ENCODE measurements around the gene IBTK. TPM values are rescaled to one million over a fixed set of nuclear protein-coding genes. Genes with fewer than 3 reads are reported as not detected.

Gene IBTK, protein sequence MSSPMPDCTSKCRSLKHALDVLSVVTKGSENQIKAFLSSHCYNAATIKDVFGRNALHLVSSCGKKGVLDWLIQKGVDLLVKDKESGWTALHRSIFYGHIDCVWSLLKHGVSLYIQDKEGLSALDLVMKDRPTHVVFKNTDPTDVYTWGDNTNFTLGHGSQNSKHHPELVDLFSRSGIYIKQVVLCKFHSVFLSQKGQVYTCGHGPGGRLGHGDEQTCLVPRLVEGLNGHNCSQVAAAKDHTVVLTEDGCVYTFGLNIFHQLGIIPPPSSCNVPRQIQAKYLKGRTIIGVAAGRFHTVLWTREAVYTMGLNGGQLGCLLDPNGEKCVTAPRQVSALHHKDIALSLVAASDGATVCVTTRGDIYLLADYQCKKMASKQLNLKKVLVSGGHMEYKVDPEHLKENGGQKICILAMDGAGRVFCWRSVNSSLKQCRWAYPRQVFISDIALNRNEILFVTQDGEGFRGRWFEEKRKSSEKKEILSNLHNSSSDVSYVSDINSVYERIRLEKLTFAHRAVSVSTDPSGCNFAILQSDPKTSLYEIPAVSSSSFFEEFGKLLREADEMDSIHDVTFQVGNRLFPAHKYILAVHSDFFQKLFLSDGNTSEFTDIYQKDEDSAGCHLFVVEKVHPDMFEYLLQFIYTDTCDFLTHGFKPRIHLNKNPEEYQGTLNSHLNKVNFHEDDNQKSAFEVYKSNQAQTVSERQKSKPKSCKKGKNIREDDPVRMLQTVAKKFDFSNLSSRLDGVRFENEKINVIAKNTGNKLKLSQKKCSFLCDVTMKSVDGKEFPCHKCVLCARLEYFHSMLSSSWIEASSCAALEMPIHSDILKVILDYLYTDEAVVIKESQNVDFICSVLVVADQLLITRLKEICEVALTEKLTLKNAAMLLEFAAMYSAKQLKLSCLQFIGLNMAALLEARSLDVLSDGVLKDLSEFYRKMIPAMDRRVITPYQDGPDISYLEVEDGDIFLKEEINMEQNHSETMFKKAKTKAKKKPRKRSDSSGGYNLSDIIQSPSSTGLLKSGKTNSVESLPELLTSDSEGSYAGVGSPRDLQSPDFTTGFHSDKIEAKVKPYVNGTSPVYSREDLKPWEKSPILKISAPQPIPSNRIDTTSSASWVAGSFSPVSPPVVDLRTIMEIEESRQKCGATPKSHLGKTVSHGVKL (N-terminal part only)
- 41.4 TPM for total RNA-seq

DNA sequence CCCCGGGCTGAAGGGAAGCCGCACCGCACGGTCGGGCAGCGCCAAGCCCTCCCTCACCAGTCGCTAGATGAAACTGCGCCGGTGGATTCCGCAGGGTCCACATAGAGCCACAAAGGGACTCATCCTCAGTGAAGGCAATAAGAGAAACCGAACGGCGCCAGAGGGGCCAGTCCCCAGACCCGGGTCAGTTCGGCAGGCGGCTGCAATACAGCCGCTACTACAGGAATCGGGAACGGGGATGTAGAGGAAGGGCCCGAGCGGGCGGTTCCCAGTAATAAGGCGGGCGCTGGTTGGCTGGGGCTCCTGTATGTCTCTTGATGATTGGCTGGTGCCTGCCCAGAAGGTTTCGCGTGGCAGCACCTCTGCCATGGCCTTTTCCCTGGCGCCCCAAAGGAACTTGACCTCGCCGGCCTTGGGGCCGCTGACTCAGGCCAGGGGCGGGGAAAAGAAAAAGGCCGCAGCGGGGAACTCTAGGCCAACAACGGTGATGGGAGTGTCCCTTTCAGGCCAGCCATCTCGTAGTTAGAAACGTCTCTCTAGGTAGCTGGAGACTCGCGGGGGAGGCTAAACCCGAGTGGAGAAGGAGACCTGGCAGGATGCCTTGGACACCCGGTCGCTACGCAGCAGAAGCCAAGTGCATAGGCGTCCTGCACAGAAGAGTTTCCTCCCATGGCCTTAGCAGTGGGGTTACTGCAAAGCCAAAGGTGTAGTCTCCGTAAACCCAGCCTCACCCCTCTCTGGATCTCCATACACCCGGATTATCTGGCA is at the start of gene IBTK:
Gene IBTK, minus strand, starts transcription at position 240 of the 768 bp plus-strand sequence. CDS start 7,258 bp downstream, outside the sequence.

Small RNAs within 50 kb of the gene (small RNA-seq; reads per million reads assigned to genes)
- gene RNU6-130P (ENCODE audit: low replicate concordance): not detected

Other genes with a start within 250 kb of the IBTK start
- gene TPBG, start 116.1 kb upstream of the IBTK start, total RNA-seq: 32.2 TPM

All from metanephros (tissue), 2 donors.